Mesendoderm (in vitro differentiated cells): Measurements from ENCODE around the gene OR2K2. TPM values are rescaled to one million over a fixed set of nuclear protein-coding genes. Genes with fewer than 3 reads are reported as not detected.

ENCODE experiments used
- DNase-seq: peaks from one replicate; pipeline ENCODE4 v3.0.0; 2013
- H2AK5ac ChIP-seq: 2 replicates; pipeline ENCODE4 v1.6.1; 2013; ENCODE audit warnings: low read length, inconsistent platforms
- H2BK120ac ChIP-seq: 2 replicates; pipeline ENCODE4 v1.6.1; 2013; ENCODE audit warnings: low read depth, mild to moderate bottlenecking, low read length, moderate library complexity, mixed read lengths
- H2BK15ac ChIP-seq: replicated peaks from 2 replicates; pipeline ENCODE4 v1.6.1; 2013; ENCODE audit warnings: low read depth, mild to moderate bottlenecking, moderate library complexity
- H2BK5ac ChIP-seq: 2 replicates; pipeline ENCODE4 v1.6.1; 2013; ENCODE audit warnings: low read length, inconsistent platforms
- H3K18ac ChIP-seq: 2 replicates; pipeline ENCODE4 v1.6.1; 2013; ENCODE audit warnings: mild to moderate bottlenecking, low read length, mixed read lengths
- H3K23ac ChIP-seq: one replicate; pipeline ENCODE4 v1.6.1; 2013; ENCODE audit warnings: low read length
- H3K27ac ChIP-seq: 2 replicates; pipeline ENCODE4 v1.5.1; 2013; ENCODE audit warnings: low read depth, mild to moderate bottlenecking, inconsistent platforms, low read length, moderate library complexity
- H3K27me3 ChIP-seq: 2 replicates; pipeline ENCODE4 v1.6.1; 2013; ENCODE audit warnings: low read length, control low read depth, mild to moderate bottlenecking, inconsistent platforms; ENCODE audit not compliant: insufficient read depth, poor library complexity
- H3K36me3 ChIP-seq: 2 replicates; pipeline ENCODE4 v1.6.1; 2013; ENCODE audit warnings: low read length, inconsistent platforms; ENCODE audit not compliant: control insufficient read depth, insufficient read depth
- H3K4ac ChIP-seq: one replicate; pipeline ENCODE4 v1.6.1; 2013; ENCODE audit warnings: low read depth, mild to moderate bottlenecking, low read length, moderate library complexity
- H3K4me1 ChIP-seq: 2 replicates; pipeline ENCODE4 v1.6.1; 2013; ENCODE audit warnings: low read depth, low read length, inconsistent platforms; ENCODE audit not compliant: control insufficient read depth
- H3K4me2 ChIP-seq: 2 replicates; pipeline ENCODE4 v1.6.1; 2013; ENCODE audit warnings: low read length
- H3K4me3 ChIP-seq: 2 replicates; pipeline ENCODE4 v1.5.1; 2013; ENCODE audit warnings: mild to moderate bottlenecking, low read length
- H3K56ac ChIP-seq: one replicate; pipeline ENCODE4 v1.6.1; 2013; ENCODE audit warnings: low read length
- H3K79me1 ChIP-seq: 2 replicates; pipeline ENCODE4 v1.6.1; 2013; ENCODE audit warnings: low read length, inconsistent platforms
- H3K79me2 ChIP-seq: 2 replicates; pipeline ENCODE4 v1.6.1; 2013; ENCODE audit warnings: mild to moderate bottlenecking, low read length; ENCODE audit not compliant: control insufficient read depth, insufficient read depth
- H3K9ac ChIP-seq: 2 replicates; pipeline ENCODE4 v1.6.1; 2013; ENCODE audit warnings: low read length, inconsistent platforms
- H4K5ac ChIP-seq: one replicate; pipeline ENCODE4 v1.6.1; 2013; ENCODE audit warnings: low read length
- H4K8ac ChIP-seq: one replicate; pipeline ENCODE4 v1.6.1; 2013; ENCODE audit warnings: low read depth, mild to moderate bottlenecking, control low read depth, low read length, moderate library complexity
- WGBS: extraction: QIAGEN DNeasy Blood & Tissue Kit; methylation state at CpG from one replicate; pipeline ENCODE4 v1.1.7; 2013; ENCODE audit warnings: low lambda C conversion rate, missing lambda C conversion rate; ENCODE audit not compliant: insufficient coverage; ENCODE audit errors: extremely low coverage; 5-methylcytosine and 5-hydroxymethylcytosine counted together
- polyA plus RNA-seq, 2 experiments: library from polyadenylated mRNA; stranded (reverse); fragments of 200-250 nt; gene quantifications; one replicate each; pipeline ENCODE4 v1.2.3, GENCODE V29; 2013

Gene OR2K2, protein sequence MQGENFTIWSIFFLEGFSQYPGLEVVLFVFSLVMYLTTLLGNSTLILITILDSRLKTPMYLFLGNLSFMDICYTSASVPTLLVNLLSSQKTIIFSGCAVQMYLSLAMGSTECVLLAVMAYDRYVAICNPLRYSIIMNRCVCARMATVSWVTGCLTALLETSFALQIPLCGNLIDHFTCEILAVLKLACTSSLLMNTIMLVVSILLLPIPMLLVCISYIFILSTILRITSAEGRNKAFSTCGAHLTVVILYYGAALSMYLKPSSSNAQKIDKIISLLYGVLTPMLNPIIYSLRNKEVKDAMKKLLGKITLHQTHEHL
- polyA plus RNA-seq (2013, experiment 1 of 2), result not detected
- not detected for polyA plus RNA-seq (2013, experiment 2 of 2)

DNA sequence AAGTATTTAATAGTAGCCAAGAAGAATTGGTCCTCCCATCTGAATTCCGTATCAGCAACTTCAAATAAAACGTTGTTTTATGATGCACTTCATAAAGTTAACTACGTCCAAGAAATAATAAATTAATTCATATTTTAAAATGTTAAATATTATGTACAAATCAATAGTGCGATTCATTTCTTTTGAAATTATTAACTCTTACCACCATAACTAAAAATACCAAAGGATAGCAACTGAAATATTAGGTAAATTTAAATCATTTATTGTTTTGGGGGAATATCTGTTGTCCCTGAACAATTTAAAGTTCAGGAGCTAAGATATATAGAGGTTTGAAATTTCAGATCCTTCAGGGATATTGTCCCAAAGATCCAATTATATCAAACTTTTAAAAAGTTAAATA is at the start of gene OR2K2:
TSS of gene OR2K2 (minus strand) at position 101 of the 400 bp plus-strand sequence. CDS start 1,791 bp downstream, outside the sequence.
- Histone ChIP-seq H3K79me2 (no peaks in the 10 kb centered on the region), H3K4me3 (no peak within 1 kb of the TSS), H2BK15ac (no peak within 1 kb of the TSS), H3K36me3 (no peaks in the 10 kb centered on the region), H3K23ac (no peak within 1 kb of the TSS), H3K4ac (no peak within 1 kb of the TSS), H3K56ac (no peak within 1 kb of the TSS), H3K79me1 (no peaks in the 10 kb centered on the region), H4K5ac (no peak within 1 kb of the TSS), H4K8ac (no peak within 1 kb of the TSS), H2BK120ac (no peak within 1 kb of the TSS), H3K18ac (no peak within 1 kb of the TSS), H3K4me2 (no peak within 1 kb of the TSS), H2AK5ac (no peak within 1 kb of the TSS), H3K9ac (no peak within 1 kb of the TSS), H3K4me1 (no peaks in the 10 kb centered on the region), H3K27ac (no peak within 1 kb of the TSS), H2BK5ac (no peak within 1 kb of the TSS), H3K27me3 (no peaks in the 10 kb centered on the region)
- 100% methylated on average over 1 of the region's 4 CpGs for WGBS
- DNase-seq, result no peak

DNA sequence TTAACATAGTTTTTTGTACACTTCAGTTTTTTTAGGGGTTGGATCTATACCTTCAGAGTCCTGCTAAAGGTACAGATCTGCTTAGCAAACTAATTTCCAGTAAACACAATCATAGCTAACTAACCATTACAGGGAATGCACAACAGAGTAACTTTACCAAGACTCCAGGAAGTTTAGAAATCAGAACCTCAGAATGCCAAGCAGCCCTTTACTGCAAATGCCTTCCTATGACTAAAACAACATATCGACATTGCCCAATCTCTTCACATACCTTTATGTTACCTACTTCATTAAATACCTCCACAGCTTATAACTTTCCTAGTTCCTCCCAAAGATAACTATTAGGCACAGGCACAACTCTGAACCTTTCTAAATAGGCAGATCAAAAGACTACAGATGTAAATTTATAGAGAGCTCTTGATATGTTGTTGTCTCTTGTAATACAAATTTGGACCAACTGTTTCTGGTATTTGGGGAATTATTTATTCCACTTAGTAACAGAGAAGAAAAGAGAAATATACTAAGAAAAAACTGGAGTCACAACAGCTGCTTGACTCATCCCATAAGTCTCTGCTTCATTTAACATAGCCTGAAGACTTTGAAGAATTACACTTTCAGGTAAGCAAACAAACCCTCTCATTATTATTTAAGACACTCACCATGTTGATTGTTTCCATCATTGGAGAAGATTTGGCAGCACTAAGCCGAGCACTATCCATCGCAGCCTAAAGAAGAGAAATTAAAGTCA is 46.0 kb upstream of the OR2K2 start:
- H2BK15ac ChIP-seq, result no peak overlapping the region
- H3K36me3 ChIP-seq, result peaks cover 5% of the 10 kb centered on the region
- no peak overlapping the region for H3K56ac ChIP-seq
- DNase-seq, result no peak
- no peaks in the 10 kb centered on the region for H3K4me1 ChIP-seq
- no peak overlapping the region for H2AK5ac ChIP-seq
- no peak overlapping the region for H3K27ac ChIP-seq
- no peak overlapping the region for H3K4me2 ChIP-seq
- H3K27me3 ChIP-seq, result no peaks in the 10 kb centered on the region
- H2BK120ac ChIP-seq, result no peak overlapping the region
- no peak overlapping the region for H4K5ac ChIP-seq
- no peak overlapping the region for H4K8ac ChIP-seq
- H3K79me1 ChIP-seq, result no peaks in the 10 kb centered on the region
- no peak overlapping the region for H3K18ac ChIP-seq
- WGBS, result no CpG with 5 or more reads among the region's 3 CpGs
- no peaks in the 10 kb centered on the region for H3K79me2 ChIP-seq
- H2BK5ac ChIP-seq, result no peak overlapping the region
- H3K4me3 ChIP-seq, result no peak overlapping the region
- H3K23ac ChIP-seq, result no peak overlapping the region
- H3K4ac ChIP-seq, result no peak overlapping the region
- no peak overlapping the region for H3K9ac ChIP-seq

DNA sequence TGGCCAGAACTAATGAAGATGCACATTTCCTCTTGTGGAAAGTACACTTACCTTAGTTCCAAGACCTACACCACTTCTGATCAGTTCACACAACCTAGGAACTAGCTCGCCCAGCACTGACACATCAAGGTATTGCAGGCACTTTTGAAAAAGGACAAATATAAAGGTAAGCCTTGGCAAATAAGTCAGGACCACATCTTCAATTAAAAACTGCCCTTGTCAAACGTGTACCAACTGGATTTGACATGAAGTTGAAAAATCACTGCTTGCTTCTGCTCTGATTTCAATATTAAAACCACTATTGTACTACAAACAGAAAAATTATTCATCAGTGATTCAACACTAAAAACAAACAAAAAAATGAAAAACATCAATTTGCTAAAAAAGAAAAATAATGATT is 45.0 kb upstream of the OR2K2 start:
- Histone ChIP-seq H4K5ac (no peak overlapping the region), H3K4me1 (no peaks in the 10 kb centered on the region), H3K56ac (no peak overlapping the region), H4K8ac (no peak overlapping the region), H3K23ac (no peak overlapping the region), H3K18ac (no peak overlapping the region), H2BK5ac (no peak overlapping the region), H3K4ac (no peak overlapping the region), H3K79me2 (no peaks in the 10 kb centered on the region), H2AK5ac (no peak overlapping the region), H3K27ac (no peak overlapping the region), H2BK120ac (no peak overlapping the region), H3K4me2 (no peak overlapping the region), H3K9ac (no peak overlapping the region), H3K79me1 (no peaks in the 10 kb centered on the region), H3K36me3 (peaks cover 7% of the 10 kb centered on the region), H3K4me3 (no peak overlapping the region), H3K27me3 (no peaks in the 10 kb centered on the region), H2BK15ac (no peak overlapping the region)
- WGBS, result no CpG with 5 or more reads among the region's 2 CpGs
- DNase-seq, result no peak

DNA sequence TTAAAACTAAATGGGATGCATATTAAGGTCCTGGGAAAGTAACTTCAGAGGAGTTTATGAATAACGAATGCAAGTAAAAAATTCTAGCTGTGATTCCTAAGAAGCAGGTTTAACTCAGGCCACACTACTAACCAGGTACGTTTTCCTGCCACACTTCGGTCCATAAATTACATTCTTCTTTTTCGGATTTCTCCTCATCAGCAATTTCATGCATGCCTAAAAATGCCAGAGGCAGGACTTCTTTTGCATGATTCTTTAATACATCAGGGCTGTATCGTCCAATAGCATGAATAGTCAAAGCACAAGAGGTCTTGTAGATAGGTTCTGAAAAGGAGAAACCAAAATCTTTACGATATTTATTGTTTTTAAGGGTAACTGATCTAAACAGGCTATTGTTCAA is 42.3 kb upstream of the OR2K2 start:
- H3K4me3 ChIP-seq, result no peak overlapping the region
- no peak for DNase-seq
- H3K9ac ChIP-seq, result no peak overlapping the region
- H2BK15ac ChIP-seq, result no peak overlapping the region
- no peak overlapping the region for H2BK120ac ChIP-seq
- peaks cover 4% of the 10 kb centered on the region for H3K36me3 ChIP-seq
- no peak overlapping the region for H3K56ac ChIP-seq
- WGBS, result no CpG with 5 or more reads among the region's 6 CpGs
- H3K79me2 ChIP-seq, result no peaks in the 10 kb centered on the region
- H3K79me1 ChIP-seq, result no peaks in the 10 kb centered on the region
- no peak overlapping the region for H3K4me2 ChIP-seq
- H3K27me3 ChIP-seq, result no peaks in the 10 kb centered on the region
- no peak overlapping the region for H3K4ac ChIP-seq
- no peak overlapping the region for H3K18ac ChIP-seq
- H3K23ac ChIP-seq, result no peak overlapping the region
- no peak overlapping the region for H4K5ac ChIP-seq
- H2AK5ac ChIP-seq, result no peak overlapping the region
- no peak overlapping the region for H2BK5ac ChIP-seq
- H3K27ac ChIP-seq, result no peak overlapping the region
- no peaks in the 10 kb centered on the region for H3K4me1 ChIP-seq
- no peak overlapping the region for H4K8ac ChIP-seq

DNA sequence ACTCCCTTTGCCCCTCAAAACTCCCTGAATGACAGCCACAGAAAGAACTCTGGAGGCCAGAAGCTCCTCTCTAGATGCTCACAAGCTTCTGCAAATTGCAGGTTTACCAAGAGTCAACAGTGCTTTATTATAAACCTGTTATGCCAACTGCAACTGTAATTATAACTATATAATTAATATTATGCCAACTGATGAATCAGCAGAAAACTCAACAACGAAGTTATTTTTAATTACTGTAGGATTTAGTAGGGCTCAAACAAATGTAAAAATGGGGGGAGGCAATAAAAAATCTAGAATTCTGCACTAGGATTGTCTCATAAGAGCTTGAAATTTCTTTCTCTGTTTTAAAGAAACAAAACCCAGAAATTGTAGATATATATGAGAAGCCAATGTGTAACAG is 37.0 kb upstream of the OR2K2 start:
- no peak overlapping the region for H4K5ac ChIP-seq
- no peak for DNase-seq
- H4K8ac ChIP-seq, result no peak overlapping the region
- H3K27ac ChIP-seq, result no peak overlapping the region
- no peak overlapping the region for H3K56ac ChIP-seq
- no peak overlapping the region for H3K4me2 ChIP-seq
- no peaks in the 10 kb centered on the region for H3K79me2 ChIP-seq
- H3K18ac ChIP-seq, result no peak overlapping the region
- no peaks in the 10 kb centered on the region for H3K27me3 ChIP-seq
- H2BK5ac ChIP-seq, result no peak overlapping the region
- H3K4ac ChIP-seq, result no peak overlapping the region
- no peak overlapping the region for H2BK15ac ChIP-seq
- H3K23ac ChIP-seq, result no peak overlapping the region
- no peak overlapping the region for H3K4me3 ChIP-seq
- no peaks in the 10 kb centered on the region for H3K4me1 ChIP-seq
- WGBS, result no CpG with 5 or more reads among the region's 1 CpG
- no peaks in the 10 kb centered on the region for H3K79me1 ChIP-seq
- no peak overlapping the region for H2BK120ac ChIP-seq
- no peak overlapping the region for H3K9ac ChIP-seq
- H2AK5ac ChIP-seq, result no peak overlapping the region
- H3K36me3 ChIP-seq, result peaks cover 4% of the 10 kb centered on the region
